GM12878 (cell line): ENCODE data around the gene TSR1. TPM values are rescaled to one million over a fixed set of nuclear protein-coding genes. Genes with fewer than 3 reads are reported as not detected.

Source experiments
- ATAC-seq: fragments of 200-7000 bp; cut with Tn5 transposase; 3 replicates; pipeline ENCODE4 v1.9.1; 2020; ENCODE audit warnings: mild to moderate bottlenecking, moderate library complexity
- BruUV-seq: library from RNA; stranded (reverse); fragments of 400-500 nt; replicated peaks from 2 replicates; lab custom pipeline; 2021; lab: Mats Ljungman, UMichigan
- CTCF ChIA-PET: fragments of 300-600 bp; sonication (Branson Sonifier 250); formaldehyde crosslinking; extraction: SDS; loops from one replicate; lab custom pipeline; 2021; ENCODE audit warnings: inconsistent platforms; lab: Yijun Ruan, JAX
- POLR2A ChIA-PET: fragments of 350-600 bp; formaldehyde crosslinking; extraction: SDS; loops from one replicate; lab custom pipeline; 2021; ENCODE audit warnings: inconsistent platforms; lab: Charles Lee
- RAD21 ChIA-PET: fragments of 300-600 bp; sonication (Branson Sonifier 250); formaldehyde crosslinking; loops from one replicate; lab custom pipeline; 2023; ENCODE audit warnings: antibody characterized with exemption; ENCODE audit not compliant: unreplicated experiment; lab: Charles Lee
- SMC1A ChIA-PET: fragments of 300-600 bp; sonication (Branson Sonifier 250); formaldehyde crosslinking; loops from one replicate; lab custom pipeline; 2023; ENCODE audit not compliant: unreplicated experiment, uncharacterized antibody; lab: Charles Lee
- DNase-seq: peaks from one replicate; pipeline ENCODE4 v3.0.0-alpha.2; 2011; ENCODE audit warnings: low read depth, low spot score
- FAIRE-seq: peaks from 3 replicates; lab custom pipeline; 2011; peaks lifted over from hg19 to GRCh38; lab: Jason Lieb, UNC
- H2AFZ ChIP-seq: 2 replicates; pipeline ENCODE4 v1.6.0; 2011; ENCODE audit warnings: low read depth, low read length, control low read depth; ENCODE audit not compliant: control insufficient read depth
- H3K27ac ChIP-seq: 2 replicates; pipeline ENCODE4 v1.5.1; 2011; ENCODE audit warnings: control low read depth; ENCODE audit not compliant: control insufficient read depth, insufficient read depth
- H3K27me3 ChIP-seq, 2 experiments: replicated peaks in 1 of 2; 2 replicates each; pipeline versions ENCODE4 v1.6.0 to v1.6.1; 2011; ENCODE audit warnings: low read length in 1 of 2; ENCODE audit not compliant: control insufficient read depth in 2 of 2, insufficient read depth in 2 of 2
- H3K36me3 ChIP-seq, 2 experiments: 2 replicates each; pipeline ENCODE4 v1.5.1; 2011; ENCODE audit warnings: low read length in 1 of 2; ENCODE audit not compliant: control insufficient read depth in 2 of 2, insufficient read depth in 2 of 2
- H3K4me1 ChIP-seq: 2 replicates; pipeline ENCODE4 v1.6.1; 2011; ENCODE audit warnings: mild to moderate bottlenecking, low read length, moderate library complexity, mixed read lengths; ENCODE audit not compliant: control insufficient read depth, insufficient read depth
- H3K4me2 ChIP-seq: 2 replicates; pipeline ENCODE4 v1.6.0; 2011; ENCODE audit warnings: control low read depth; ENCODE audit not compliant: control insufficient read depth, insufficient read depth
- H3K4me3 ChIP-seq: fragments of 200-600 bp; sonication (generic); 2 replicates; pipeline ENCODE4 v1.5.1; 2016
- H3K79me2 ChIP-seq: 2 replicates; pipeline ENCODE4 v1.6.0; 2011; ENCODE audit warnings: low read length; ENCODE audit not compliant: control insufficient read depth, insufficient read depth
- H3K9ac ChIP-seq: 2 replicates; pipeline ENCODE4 v1.8.0; 2011; ENCODE audit warnings: low read length, control low read depth, mixed read lengths; ENCODE audit not compliant: control insufficient read depth, insufficient read depth
- H3K9me3 ChIP-seq: replicated peaks from 3 replicates; pipeline ENCODE4 v1.5.1; 2011; ENCODE audit warnings: mild to moderate bottlenecking, low read length; ENCODE audit not compliant: control insufficient read depth, insufficient read depth
- H4K20me1 ChIP-seq: 2 replicates; pipeline ENCODE4 v1.6.0; 2011; ENCODE audit not compliant: control insufficient read depth, insufficient read depth
- CREM ChIP-seq: IDR thresholded peaks from 2 replicates; pipeline ENCODE4 v1.6.1; 2014; ENCODE audit warnings: antibody characterized with exemption, low read depth
- EGR1 ChIP-seq, 2 experiments: IDR thresholded peaks; 1 replicate in 1 of 2; 2 replicates in 1 of 2; pipeline ENCODE4 v1.6.1; 2011 to 2012; ENCODE audit warnings: low read depth in 2 of 2, low read length in 2 of 2, borderline replicate concordance in 1 of 2, mild to moderate bottlenecking in 1 of 2, moderate library complexity in 1 of 2
- HCFC1 ChIP-seq: fragments of 150-350 bp; IDR thresholded peaks from 2 replicates; pipeline ENCODE4 v1.6.1; 2014; ENCODE audit warnings: low read length
- JUNB ChIP-seq: IDR thresholded peaks from 2 replicates; pipeline ENCODE4 v1.6.1; 2016; ENCODE audit warnings: antibody characterized with exemption, mild to moderate bottlenecking
- NFXL1 ChIP-seq: fragments of 450-650 bp; IDR thresholded peaks from 2 replicates; pipeline ENCODE4 v1.6.1; 2017; ENCODE audit warnings: antibody characterized with exemption, mild to moderate bottlenecking, borderline replicate concordance
- NR2C1 ChIP-seq: fragments of 450-650 bp; IDR thresholded peaks from 2 replicates; pipeline ENCODE4 v1.6.1; 2017; ENCODE audit warnings: antibody characterized with exemption, mild to moderate bottlenecking, moderate library complexity
- POLR2A ChIP-seq: IDR thresholded peaks from 2 replicates; pipeline ENCODE4 v1.6.1; 2011; ENCODE audit warnings: low read depth, mild to moderate bottlenecking, low read length
- RAD51 ChIP-seq: fragments of 450-650 bp; IDR thresholded peaks from 2 replicates; pipeline ENCODE4 v1.6.1; 2016; ENCODE audit warnings: moderate library complexity, mild to moderate bottlenecking, inconsistent platforms
- RUNX3 ChIP-seq: IDR thresholded peaks from 2 replicates; pipeline ENCODE4 v1.6.1; 2012; ENCODE audit warnings: low read length, inconsistent platforms
- SREBF2 ChIP-seq: IDR thresholded peaks from 2 replicates; pipeline ENCODE4 v1.6.1; 2012; ENCODE audit warnings: mild to moderate bottlenecking, low read length
- SRF ChIP-seq, 2 experiments: IDR thresholded peaks; 2 replicates each; pipeline ENCODE4 v1.6.1; 2011; ENCODE audit warnings: low read depth in 2 of 2, low read length in 2 of 2, mild to moderate bottlenecking in 1 of 2, moderate library complexity in 1 of 2
- WRNIP1 ChIP-seq: IDR thresholded peaks from 2 replicates; pipeline ENCODE4 v1.6.1; 2011; ENCODE audit warnings: low read depth, low read length, improper control_type of control experiment, borderline replicate concordance
- YY1 ChIP-seq: IDR thresholded peaks from 2 replicates; pipeline ENCODE4 v1.6.1; 2011; ENCODE audit warnings: low read depth, mild to moderate bottlenecking, low read length
- WGBS: methylation state at CpG from one replicate; pipeline ENCODE4 v1.1.6; 2016; ENCODE audit warnings: low lambda C conversion rate; ENCODE audit not compliant: insufficient replicate concordance, insufficient coverage; ENCODE audit errors: missing lambda C conversion rate; 5-methylcytosine and 5-hydroxymethylcytosine counted together
- in situ Hi-C: fragments of 300-500 bp; cut with MboI; formaldehyde crosslinking; loops from 9 replicates; pipeline ENCODE4 v1.14.3; 2018; ENCODE audit warnings: mixed read lengths
- intact Hi-C: fragments of 100-400 bp; cut with micrococcal nuclease; formaldehyde crosslinking; loops from one replicate; pipeline ENCODE4 v1.14.2; 2022; ENCODE audit not compliant: unreplicated experiment
- polyA plus RNA-seq, 11 experiments: library from polyadenylated mRNA; depleted of rRNA in 4 of 11; unstranded in 6 of 11; stranded (reverse) in 5 of 11; fragments of >200 nt; fragmentation: Nextera tagmentation in 4 of 11; fragmentation: Illumina TruSeq in 1 of 11; extraction: Ambion mirVana in 4 of 11; extraction: Trizol in 1 of 11; gene quantifications; 1 replicate in 1 of 11; 2 replicates in 10 of 11; pipeline versions ENCODE4 v1.2.1 to v1.2.3, GENCODE V29; 2011 to 2016; ENCODE audit warnings: inconsistent platforms in 2 of 11, missing spikeins in 2 of 11, low read depth in 1 of 11
- total RNA-seq, 4 experiments: library from RNA; depleted of rRNA in 3 of 4; stranded (reverse); fragments of >200 nt in 3 of 4; fragmentation: Illumina TruSeq in 1 of 4; extraction: Trizol in 1 of 4; gene quantifications; 2 replicates each; pipeline versions ENCODE4 v1.2.1 to v1.2.3, GENCODE V29; 2013 to 2021

TSR1 gene
- total and polyA plus RNA-seq, 10 of the 15 experiments (the other 5 are each of a cell fraction or from before 2014, with no cell fraction given) = 14.7 to 100 (median 46.9) TPM

GRCh38 chr17:2369039-2369438 lies 32.8 kb upstream of the TSR1 start:
- DNase-seq (no peak), FAIRE-seq (no peak)
- H3K4me2 ChIP-seq = no peak overlapping the region
- in situ Hi-C loops = no loop called here
- H4K20me1 ChIP-seq = no peaks in the 10 kb centered on the region
- no peaks in the 10 kb centered on the region; a peak in 1 of 4 replicates for H3K36me3 ChIP-seq
- no peaks in the 10 kb centered on the region for H3K4me1 ChIP-seq
- no peak overlapping the region for H3K4me3 ChIP-seq
- POLR2A ChIA-PET = no interaction called here
- SMC1A ChIA-PET = interaction anchor here (2.0 kb wide), 1 partner anchor 47 kb away, joined by 6 read pairs; no protein-coding TSS in a partner anchor
- CTCF ChIA-PET = no interaction called here
- H3K27me3 ChIP-seq = no peaks in the 10 kb centered on the region
- H3K27ac ChIP-seq = no peak overlapping the region
- intact Hi-C loops = no loop called here
- TF ChIP-seq YY1 (no peak), NR2C1 (no peak), SREBF2 (no peak), EGR1 (IDR thresholded peaks at IDR 0.05; ENCODE audit: borderline replicate concordance in 1 of 2, low read depth in 2 of 2, low read length in 2 of 2) (no peak), RAD51 (no peak), HCFC1 (no peak), SRF (IDR thresholded peaks at IDR 0.05; ENCODE audit: low read depth in 2 of 2, low read length in 2 of 2) (no peak), CREM (no peak), POLR2A (no peak), RUNX3 (no peak), NFXL1 (no peak), JUNB (no peak), WRNIP1 (no peak)
- TF ChIP-seq, all 136 proteins: peak for 0
- H3K9me3 ChIP-seq = no peaks in the 10 kb centered on the region
- H3K79me2 ChIP-seq = no peaks in the 10 kb centered on the region
- BruUV-seq = no TSS peak
- RAD21 ChIA-PET = interaction anchor here (1.1 to 2.7 kb wide), 2 partner anchors 14 to 47 kb away, joined by 3 to 9 read pairs; no protein-coding TSS in a partner anchor
- WGBS = 86% methylated on average over 5 of the region's 5 CpGs
- no peak overlapping the region for H3K9ac ChIP-seq
- ATAC-seq = no peak
- H2AFZ ChIP-seq = no peak overlapping the region
